Sigmoid colon (tissue), 3 donors: ENCODE data around the gene LCE2B.

ENCODE experiments used
- POLR2A ChIP-seq, 2 donors: fragments of 450-650 bp; IDR thresholded peaks; one replicate each; pipeline ENCODE4 v1.6.1; 2016; ENCODE audit warnings: antibody characterized with exemption in 2 of 2, mild to moderate bottlenecking in 2 of 2, moderate library complexity in 2 of 2
- TF ChIP-seq, protein P1 (sequence below), 4 experiments: fragments of 450-650 bp in 3 of 4; fragments of 200-600 bp in 1 of 4; IDR thresholded peaks; one replicate each; pipeline ENCODE4 v1.5.1; 2016 to 2019; ENCODE audit warnings: antibody characterized with exemption in 4 of 4, mild to moderate bottlenecking in 3 of 4, moderate library complexity in 2 of 4

DNA sequence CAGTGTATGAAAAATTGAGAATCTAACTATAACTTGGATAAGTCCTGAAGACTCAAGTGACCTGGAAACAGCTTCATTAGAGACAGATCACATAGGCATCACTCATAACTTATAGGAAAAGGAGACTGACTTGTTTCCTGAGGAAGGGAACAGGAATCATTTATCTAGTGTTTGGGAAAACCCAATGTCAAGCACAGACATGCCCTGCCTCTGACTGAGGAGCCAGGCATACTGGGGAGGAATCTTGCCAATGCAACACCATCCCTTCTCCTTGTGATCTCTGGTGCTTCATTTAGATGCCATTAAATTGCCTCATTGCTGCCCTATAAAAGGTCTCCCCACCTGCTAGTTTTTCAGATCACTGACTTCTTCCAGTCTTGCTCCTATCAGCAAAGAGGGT, 32.3 kb downstream of the LCE2B start:
- TF ChIP-seq, protein P1, sequence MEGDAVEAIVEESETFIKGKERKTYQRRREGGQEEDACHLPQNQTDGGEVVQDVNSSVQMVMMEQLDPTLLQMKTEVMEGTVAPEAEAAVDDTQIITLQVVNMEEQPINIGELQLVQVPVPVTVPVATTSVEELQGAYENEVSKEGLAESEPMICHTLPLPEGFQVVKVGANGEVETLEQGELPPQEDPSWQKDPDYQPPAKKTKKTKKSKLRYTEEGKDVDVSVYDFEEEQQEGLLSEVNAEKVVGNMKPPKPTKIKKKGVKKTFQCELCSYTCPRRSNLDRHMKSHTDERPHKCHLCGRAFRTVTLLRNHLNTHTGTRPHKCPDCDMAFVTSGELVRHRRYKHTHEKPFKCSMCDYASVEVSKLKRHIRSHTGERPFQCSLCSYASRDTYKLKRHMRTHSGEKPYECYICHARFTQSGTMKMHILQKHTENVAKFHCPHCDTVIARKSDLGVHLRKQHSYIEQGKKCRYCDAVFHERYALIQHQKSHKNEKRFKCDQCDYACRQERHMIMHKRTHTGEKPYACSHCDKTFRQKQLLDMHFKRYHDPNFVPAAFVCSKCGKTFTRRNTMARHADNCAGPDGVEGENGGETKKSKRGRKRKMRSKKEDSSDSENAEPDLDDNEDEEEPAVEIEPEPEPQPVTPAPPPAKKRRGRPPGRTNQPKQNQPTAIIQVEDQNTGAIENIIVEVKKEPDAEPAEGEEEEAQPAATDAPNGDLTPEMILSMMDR (IDR thresholded peaks at IDR 0.05), result no peak
- no peak for TF ChIP-seq POLR2A (IDR thresholded peaks at IDR 0.05)
